ENCODE measurements around the gene GGCT.

GRCh38 chr7:30531286-30531685 lies 26.7 kb upstream of the GGCT start:
- TF ChIP-seq CTCF (IDR thresholded peaks at IDR 0.05), result no peak
- TF ChIP-seq POLR2A (IDR thresholded peaks at IDR 0.05; ENCODE audit: low read depth), result no peak
- no peak for TF ChIP-seq POLR2AphosphoS5 (IDR thresholded peaks at IDR 0.05)
- no peak for TF ChIP-seq EP300 (IDR thresholded peaks at IDR 0.05)
